ENCODE results near the gene FURIN. TPM values are rescaled to one million over a fixed set of nuclear protein-coding genes. Genes with fewer than 3 reads are reported as not detected.

The FURIN gene
- total RNA-seq, 1 donor: 66.7 TPM

- H3K9me3 ChIP-seq (ENCODE audit: low read depth, low read length): no peaks in the 10 kb centered on the region
- peaks cover 80% of the 10 kb centered on the region for H3K4me1 ChIP-seq (ENCODE audit: insufficient read depth, low read length)
- no peaks in the 10 kb centered on the region for H3K27me3 ChIP-seq (ENCODE audit: insufficient read depth, low read length)
- H3K4me3 ChIP-seq (ENCODE audit: low read length): no peak overlapping the region
Observed at GRCh38 chr15:90859234-90860131, 8.9 kb upstream of the FURIN start.

- no peaks in the 10 kb centered on the region for H3K9me3 ChIP-seq (ENCODE audit: low read depth, low read length)
- H3K4me3 ChIP-seq (ENCODE audit: low read length): no peak overlapping the region
- peaks cover 75% of the 10 kb centered on the region for H3K4me1 ChIP-seq (ENCODE audit: insufficient read depth, low read length)
Observed at GRCh38 chr15:90860450-90860849, 7.9 kb upstream of the FURIN start.

GRCh38 chr15:90860942-90861675, 7.3 kb upstream of the FURIN start:
- Histone ChIP-seq H3K4me1 (ENCODE audit: insufficient read depth, low read length) (peaks cover 72% of the 10 kb centered on the region), H3K4me3 (ENCODE audit: low read length) (no peak overlapping the region), H3K27me3 (ENCODE audit: insufficient read depth, low read length) (no peaks in the 10 kb centered on the region), H3K9me3 (ENCODE audit: low read depth, low read length) (no peaks in the 10 kb centered on the region)

More at GRCh38 chr15:90860450-90860849, 7.9 kb upstream of the FURIN start:
- no peaks in the 10 kb centered on the region for H3K27me3 ChIP-seq (ENCODE audit: insufficient read depth, low read length)

- H3K4me1 ChIP-seq (ENCODE audit: insufficient read depth, low read length): peaks cover 63% of the 10 kb centered on the region
- no peak overlapping the region for H3K4me3 ChIP-seq (ENCODE audit: low read length)
- no peaks in the 10 kb centered on the region for H3K27me3 ChIP-seq (ENCODE audit: insufficient read depth, low read length)
- H3K9me3 ChIP-seq (ENCODE audit: low read depth, low read length): no peaks in the 10 kb centered on the region
Observed at GRCh38 chr15:90862487-90862886, 5.9 kb upstream of the FURIN start.

GRCh38 chr15:90862964-90863778, 5.2 kb upstream of the FURIN start:
- H3K4me3 ChIP-seq (ENCODE audit: low read length): no peak overlapping the region
- H3K27me3 ChIP-seq (ENCODE audit: insufficient read depth, low read length): no peaks in the 10 kb centered on the region
- H3K9me3 ChIP-seq (ENCODE audit: low read depth, low read length): no peaks in the 10 kb centered on the region
- H3K4me1 ChIP-seq (ENCODE audit: insufficient read depth, low read length): peaks cover 61% of the 10 kb centered on the region

- no peaks in the 10 kb centered on the region for H3K27me3 ChIP-seq (ENCODE audit: insufficient read depth, low read length)
- no peaks in the 10 kb centered on the region for H3K9me3 ChIP-seq (ENCODE audit: low read depth, low read length)
- H3K4me3 ChIP-seq (ENCODE audit: low read length): no peak overlapping the region
- peaks cover 69% of the 10 kb centered on the region for H3K4me1 ChIP-seq (ENCODE audit: insufficient read depth, low read length)
Observed at GRCh38 chr15:90863987-90864386, 4.4 kb upstream of the FURIN start.

GRCh38 chr15:90864507-90864906, 3.9 kb upstream of the FURIN start:
- peaks cover 70% of the 10 kb centered on the region for H3K4me1 ChIP-seq (ENCODE audit: insufficient read depth, low read length)
- no peaks in the 10 kb centered on the region for H3K9me3 ChIP-seq (ENCODE audit: low read depth, low read length)
- H3K27me3 ChIP-seq (ENCODE audit: insufficient read depth, low read length): no peaks in the 10 kb centered on the region
- no peak overlapping the region for H3K4me3 ChIP-seq (ENCODE audit: low read length)

DNA sequence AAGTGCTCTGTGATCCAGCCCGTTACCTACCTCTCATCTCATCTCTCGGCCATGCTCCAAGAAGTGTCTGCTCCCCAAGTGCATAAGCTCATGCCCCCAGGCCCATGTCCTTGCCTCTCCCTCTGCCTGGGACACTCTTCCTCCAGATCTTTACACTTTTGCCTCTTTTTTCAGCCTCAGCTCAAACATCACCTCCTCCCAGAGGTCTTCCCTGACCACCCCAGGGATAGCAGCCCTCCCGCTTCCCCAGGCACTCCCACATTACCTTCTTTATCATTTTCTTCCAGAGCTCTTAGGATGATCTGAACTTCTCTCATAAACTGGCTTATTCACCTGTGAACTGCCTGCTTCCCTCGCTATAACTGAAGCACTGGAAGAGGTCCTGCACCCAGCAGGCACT, 2.7 kb upstream of the FURIN start:
- Histone ChIP-seq H3K27me3 (ENCODE audit: insufficient read depth, low read length) (no peaks in the 10 kb centered on the region), H3K9me3 (ENCODE audit: low read depth, low read length) (no peaks in the 10 kb centered on the region), H3K4me1 (ENCODE audit: insufficient read depth, low read length) (peaks cover 70% of the 10 kb centered on the region), H3K4me3 (ENCODE audit: low read length) (no peak overlapping the region)

- no peaks in the 10 kb centered on the region for H3K27me3 ChIP-seq (ENCODE audit: insufficient read depth, low read length)
- H3K4me1 ChIP-seq (ENCODE audit: insufficient read depth, low read length): peaks cover 69% of the 10 kb centered on the region
Observed at GRCh38 chr15:90866161-90866715, 2.1 kb upstream of the FURIN start.

DNA sequence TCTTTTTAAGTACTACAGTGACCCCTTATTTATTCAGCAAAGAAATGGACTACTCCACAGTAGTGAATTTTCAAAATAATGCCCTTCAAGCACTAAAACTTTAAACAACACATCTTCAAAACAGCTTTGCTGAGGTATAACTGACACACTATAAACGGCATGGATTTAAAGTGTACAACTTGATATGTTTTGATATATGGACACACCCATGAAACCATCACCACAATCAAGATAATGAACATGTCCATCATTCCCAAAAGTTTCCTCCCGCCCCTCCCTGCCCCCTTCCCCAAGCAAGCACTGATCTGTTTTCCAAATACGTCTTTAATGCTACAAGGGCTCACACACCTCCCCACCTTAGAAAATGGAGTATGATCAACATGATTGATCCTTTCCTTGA, 1.6 kb upstream of the FURIN start:
- Histone ChIP-seq H3K9me3 (ENCODE audit: low read depth, low read length) (no peaks in the 10 kb centered on the region), H3K4me1 (ENCODE audit: insufficient read depth, low read length) (peaks cover 63% of the 10 kb centered on the region), H3K27me3 (ENCODE audit: insufficient read depth, low read length) (no peaks in the 10 kb centered on the region)

More at GRCh38 chr15:90866161-90866715, 2.1 kb upstream of the FURIN start:
- Histone ChIP-seq H3K9me3 (ENCODE audit: low read depth, low read length) (no peaks in the 10 kb centered on the region), H3K4me3 (ENCODE audit: low read length) (no peak overlapping the region)

GRCh38 chr15:90869140-90869541, 753 bp downstream of the FURIN start:
- Histone ChIP-seq H3K4me3 (ENCODE audit: low read length) (no peak overlapping the region), H3K9me3 (ENCODE audit: low read depth, low read length) (no peaks in the 10 kb centered on the region), H3K4me1 (ENCODE audit: insufficient read depth, low read length) (peaks cover 66% of the 10 kb centered on the region), H3K27me3 (ENCODE audit: insufficient read depth, low read length) (no peaks in the 10 kb centered on the region)

More for the DNA sequence above, 1.6 kb upstream of the FURIN start:
- H3K4me3 ChIP-seq (ENCODE audit: low read length): no peak overlapping the region

DNA sequence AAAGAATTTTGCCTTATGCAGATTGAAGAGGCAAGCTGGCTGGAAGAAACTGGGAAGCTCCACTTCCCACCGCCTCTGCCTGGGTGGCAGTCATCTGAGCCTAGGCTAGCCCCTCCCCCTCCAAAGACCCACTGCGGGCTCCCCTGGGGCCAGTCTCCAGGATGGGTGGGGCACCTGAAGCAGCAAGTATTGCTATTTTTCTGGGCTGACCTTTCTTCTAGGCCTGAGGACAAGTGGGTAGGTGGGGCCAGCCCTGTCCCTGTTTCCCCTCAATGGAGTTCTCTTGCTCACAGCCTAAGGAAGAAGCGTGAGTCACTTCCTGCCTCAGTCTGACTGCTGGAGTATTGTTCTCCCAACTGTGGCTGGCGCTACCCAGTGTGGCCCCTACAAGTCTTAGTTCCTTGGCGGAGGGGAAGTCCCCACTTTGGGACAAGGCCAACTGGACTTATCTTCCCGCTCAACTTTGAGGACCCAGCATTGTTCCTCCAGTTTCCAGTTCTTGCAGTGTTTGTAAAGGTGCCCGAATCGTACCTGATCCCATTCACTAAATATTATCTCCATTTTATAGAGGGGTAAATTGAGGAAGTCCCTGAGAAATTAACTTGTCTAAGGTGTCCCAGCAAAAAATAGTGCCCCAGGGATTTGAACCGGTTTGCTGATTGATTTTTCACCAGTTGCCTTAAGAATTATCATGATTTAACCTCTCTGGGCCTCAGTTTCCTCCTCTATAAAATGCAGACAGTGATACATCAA, 1.4 kb downstream of the FURIN start:
- Histone ChIP-seq H3K9me3 (ENCODE audit: low read depth, low read length) (no peaks in the 10 kb centered on the region), H3K4me1 (ENCODE audit: insufficient read depth, low read length) (peaks cover 64% of the 10 kb centered on the region), H3K4me3 (ENCODE audit: low read length) (no peak overlapping the region), H3K27me3 (ENCODE audit: insufficient read depth, low read length) (no peaks in the 10 kb centered on the region)

GRCh38 chr15:90870354-90871138, 2.2 kb downstream of the FURIN start:
- H3K27me3 ChIP-seq (ENCODE audit: insufficient read depth, low read length): no peaks in the 10 kb centered on the region
- peaks cover 64% of the 10 kb centered on the region for H3K4me1 ChIP-seq (ENCODE audit: insufficient read depth, low read length)
- peak overlapping the region; percentile 83 for H3K4me3 ChIP-seq (ENCODE audit: low read length)
- no peaks in the 10 kb centered on the region for H3K9me3 ChIP-seq (ENCODE audit: low read depth, low read length)

Data from mononuclear cell (primary cell).